ENCODE results near the gene CREB5. TPM values are rescaled to one million over a fixed set of nuclear protein-coding genes. Genes with fewer than 3 reads are reported as not detected.

Gene CREB5
- total and polyA plus RNA-seq, 2 of the 8 experiments (the other 6 are each of a cell fraction or from before 2014, with no cell fraction given): 2.4 to 2.7 TPM

DNA sequence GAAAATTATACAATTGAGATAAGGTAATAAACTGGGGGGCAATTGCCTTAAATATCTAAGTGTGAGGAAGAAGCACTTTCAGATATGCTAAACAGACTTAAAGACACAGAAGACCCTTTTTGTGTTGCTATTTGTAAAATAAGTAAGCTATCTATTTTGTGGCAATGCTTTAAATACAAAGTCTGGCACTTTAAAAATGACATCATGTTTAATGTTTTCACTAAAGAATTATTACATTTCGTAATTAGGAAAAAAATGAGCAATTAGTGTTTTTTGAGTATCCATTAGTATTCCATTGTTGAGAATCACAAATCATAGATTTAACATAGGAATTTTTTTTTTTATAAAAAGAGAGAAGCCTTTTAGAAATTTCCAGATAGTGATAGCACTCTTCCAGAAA, 2.1 kb downstream of the CREB5 start:
- no peak for DNase-seq (ENCODE audit: low read depth in 1 of 2, low spot score in 2 of 2)
- no peak overlapping the region for H4K91ac ChIP-seq (replicated peaks; ENCODE audit: insufficient read length, low read length)
- H3K4ac ChIP-seq (replicated peaks; ENCODE audit: insufficient read length, low read depth, low read length): no peak overlapping the region
- no peak overlapping the region for H3K56ac ChIP-seq (replicated peaks; ENCODE audit: insufficient read length, low read depth, low read length)
- no peak overlapping the region for H3K9ac ChIP-seq (replicated peaks in 1 of 4; ENCODE audit: extremely low read depth in 1 of 4, low read depth in 3 of 4, low read length in 3 of 4)
- no peak for TF ChIP-seq RFX5 (IDR thresholded peaks at IDR 0.05; ENCODE audit: borderline replicate concordance, low read depth, low read length)
- no peak for TF ChIP-seq SIX5 (IDR thresholded peaks at IDR 0.05; ENCODE audit: low read depth, low read length)
- no peak for TF ChIP-seq GABPA (IDR thresholded peaks at IDR 0.05; ENCODE audit: borderline replicate concordance, insufficient read depth, low read length)
- no peak for TF ChIP-seq KDM5A (IDR thresholded peaks at IDR 0.05; ENCODE audit: low read length)
- no peak for TF ChIP-seq YY1 (IDR thresholded peaks at IDR 0.05; ENCODE audit: low read depth, low read length)
- TF ChIP-seq, protein P1, sequence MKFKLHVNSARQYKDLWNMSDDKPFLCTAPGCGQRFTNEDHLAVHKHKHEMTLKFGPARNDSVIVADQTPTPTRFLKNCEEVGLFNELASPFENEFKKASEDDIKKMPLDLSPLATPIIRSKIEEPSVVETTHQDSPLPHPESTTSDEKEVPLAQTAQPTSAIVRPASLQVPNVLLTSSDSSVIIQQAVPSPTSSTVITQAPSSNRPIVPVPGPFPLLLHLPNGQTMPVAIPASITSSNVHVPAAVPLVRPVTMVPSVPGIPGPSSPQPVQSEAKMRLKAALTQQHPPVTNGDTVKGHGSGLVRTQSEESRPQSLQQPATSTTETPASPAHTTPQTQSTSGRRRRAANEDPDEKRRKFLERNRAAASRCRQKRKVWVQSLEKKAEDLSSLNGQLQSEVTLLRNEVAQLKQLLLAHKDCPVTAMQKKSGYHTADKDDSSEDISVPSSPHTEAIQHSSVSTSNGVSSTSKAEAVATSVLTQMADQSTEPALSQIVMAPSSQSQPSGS (IDR thresholded peaks at IDR 0.05; ENCODE audit: low read length): no peak
- TF ChIP-seq RBBP5 (IDR thresholded peaks at IDR 0.05; ENCODE audit: borderline replicate concordance, low read depth, low read length): no peak
- no peak overlapping the region for H2BK15ac ChIP-seq (ENCODE audit: low read length)
- H3K79me1 ChIP-seq (ENCODE audit: low read depth, low read length): no peaks in the 10 kb centered on the region
- peaks cover 14% of the 10 kb centered on the region; the same call in 1 of the 2 replicates for H3K23me2 ChIP-seq (ENCODE audit: low read depth, low read length)
- no peaks in the 10 kb centered on the region for H3K79me2 ChIP-seq (ENCODE audit: control insufficient read depth in 1 of 2, insufficient read depth in 2 of 2, low read length in 2 of 2)
- no peak overlapping the region for H3K18ac ChIP-seq (ENCODE audit: extremely low read depth, low read length)
- CTCF ChIA-PET (ENCODE audit: partially characterized antibody): interaction anchor here (0.7 to 2.2 kb wide), 2 partner anchors 12 to 38 kb away, joined by 3 to 7 read pairs; no protein-coding TSS in a partner anchor
- no peak overlapping the region for H2AK5ac ChIP-seq (ENCODE audit: low read depth, low read length)
- no peak overlapping the region for H2BK12ac ChIP-seq (ENCODE audit: low read depth, low read length)
- no peak overlapping the region for H3K14ac ChIP-seq (ENCODE audit: insufficient read length)
- no peak overlapping the region for H3K27ac ChIP-seq (ENCODE audit: low read depth, low read length)
- H3K4me3 ChIP-seq (ENCODE audit: extremely low read depth in 1 of 4, insufficient read depth in 2 of 4, low read depth in 3 of 4, low read length in 4 of 4): no peak overlapping the region
- H4K5ac ChIP-seq (ENCODE audit: insufficient read length, low read depth, low read length): no peak overlapping the region
- H3K4me2 ChIP-seq (ENCODE audit: insufficient read depth in 1 of 2, low read depth in 2 of 2, low read length in 2 of 2): no peak overlapping the region
- no peak overlapping the region for H2AFZ ChIP-seq (ENCODE audit: low read length)
- H4K20me1 ChIP-seq (replicated peaks in 1 of 2; ENCODE audit: control insufficient read depth in 1 of 2, insufficient read depth in 2 of 2, low read length in 2 of 2): peaks cover 3% of the 10 kb centered on the region in 2 experiments
- no peak overlapping the region for H2BK5ac ChIP-seq (ENCODE audit: low read depth, low read length)
- H3K27me3 ChIP-seq (replicated peaks in 1 of 4; ENCODE audit: control insufficient read depth in 3 of 4, extremely low read depth in 1 of 4, insufficient read depth in 3 of 4, low read length in 3 of 4): peaks cover 12 to 31% (median 25%) of the 10 kb centered on the region in 4 experiments
- H3K9me3 ChIP-seq (ENCODE audit: insufficient read depth in 2 of 2, low read depth in 1 of 2, low read length in 1 of 2): no peaks in the 10 kb centered on the region
- H4K8ac ChIP-seq (ENCODE audit: extremely low read depth, insufficient read depth, low read length): no peak overlapping the region
- H2BK120ac ChIP-seq (replicated peaks; ENCODE audit: low read depth, low read length): no peak overlapping the region
- H3K23ac ChIP-seq (ENCODE audit: insufficient read length): no peak overlapping the region
- POLR2A ChIA-PET (ENCODE audit: partially characterized antibody): no interaction called here
- H3K36me3 ChIP-seq (ENCODE audit: control insufficient read depth in 2 of 4, insufficient read depth in 4 of 4, low read length in 3 of 4): no peaks in the 10 kb centered on the region
- 86% methylated on average over 1 of the region's 1 CpG; no CpG with 5 or more reads in 1 of the 2 experiments for WGBS, 2 experiments (ENCODE audit: extremely low coverage in 1 of 2, insufficient coverage in 1 of 2, insufficient read length in 1 of 2, insufficient replicate concordance in 2 of 2, low coverage in 1 of 2, low lambda C conversion rate in 2 of 2, missing lambda C conversion rate in 1 of 2)
- no peak for FAIRE-seq
- peaks cover 0 to 10% (median 3%) of the 10 kb centered on the region in 4 experiments; a peak in 3 of 7 replicates for H3K4me1 ChIP-seq (replicated peaks in 1 of 4; ENCODE audit: control insufficient read depth in 3 of 4, insufficient read depth in 4 of 4, low read length in 3 of 4)
- no peak overlapping the region for H2BK20ac ChIP-seq (ENCODE audit: low read length)
